Tibial nerve (tissue), 4 donors: ENCODE results near the gene PRM3. TPM values are rescaled to one million over a fixed set of nuclear protein-coding genes. Genes with fewer than 3 reads are reported as not detected.

Experiments
- DNase-seq, 2 donors: peaks; one replicate each; pipeline ENCODE4 v3.0.0-alpha.2; 2019; ENCODE audit warnings: low spot score in 2 of 2
- H3K27ac ChIP-seq, 4 donors: fragments of 200-600 bp; sonication (generic) in 3 of 4; one replicate each; pipeline ENCODE4 v1.5.1; 2017 to 2019; ENCODE audit warnings: mild to moderate bottlenecking in 1 of 4
- H3K27me3 ChIP-seq, 2 donors: fragments of 200-600 bp; sonication (generic) in 1 of 2; one replicate each; pipeline versions ENCODE4 v1.5.1 to v1.6.0; 2017 to 2019
- H3K36me3 ChIP-seq, 3 donors: fragments of 200-600 bp; sonication (generic); one replicate each; pipeline ENCODE4 v1.5.1; 2018 to 2019
- H3K4me1 ChIP-seq, 4 donors: fragments of 200-600 bp; sonication (generic) in 3 of 4; one replicate each; pipeline ENCODE4 v1.5.1; 2017 to 2019
- H3K4me3 ChIP-seq, 4 donors: fragments of 200-600 bp; sonication (generic) in 3 of 4; one replicate each; pipeline ENCODE4 v1.5.1; 2017 to 2019; ENCODE audit warnings: mild to moderate bottlenecking in 1 of 4, moderate library complexity in 1 of 4
- H3K9me3 ChIP-seq, 4 donors: fragments of 200-600 bp; sonication (generic) in 3 of 4; one replicate each; pipeline ENCODE4 v1.5.1; 2017 to 2019
- EP300 ChIP-seq, 2 donors: sonication (generic); formaldehyde crosslinking; IDR thresholded peaks; one replicate each; pipeline ENCODE4 v1.6.1; 2017; ENCODE audit warnings: antibody characterized with exemption in 2 of 2, mild to moderate bottlenecking in 1 of 2
- POLR2A ChIP-seq, 2 donors: fragments of 450-650 bp; IDR thresholded peaks; one replicate each; pipeline ENCODE4 v1.6.1; 2017; ENCODE audit warnings: antibody characterized with exemption in 2 of 2, mild to moderate bottlenecking in 2 of 2, moderate library complexity in 2 of 2
- WGBS, 2 donors: methylation state at CpG; one replicate each; pipeline ENCODE4 v1.1.5; 2018; 5-methylcytosine and 5-hydroxymethylcytosine counted together
- total RNA-seq, 4 donors: library from RNA; depleted of rRNA; stranded (reverse); fragments of >200 nt; gene quantifications; one replicate each; pipeline ENCODE4 v1.1.0, GENCODE V29; 2016
- TF ChIP-seq, protein P1 (sequence below), 5 experiments: fragments of 200-600 bp in 3 of 5; fragments of 450-650 bp in 2 of 5; sonication (generic) in 3 of 5; IDR thresholded peaks; one replicate each; pipeline ENCODE4 v1.5.1; 2016 to 2019; ENCODE audit warnings: antibody characterized with exemption in 5 of 5, mild to moderate bottlenecking in 3 of 5, moderate library complexity in 2 of 5

The PRM3 gene
- total RNA-seq, 4 donors from 2014 or later: not detected

DNA sequence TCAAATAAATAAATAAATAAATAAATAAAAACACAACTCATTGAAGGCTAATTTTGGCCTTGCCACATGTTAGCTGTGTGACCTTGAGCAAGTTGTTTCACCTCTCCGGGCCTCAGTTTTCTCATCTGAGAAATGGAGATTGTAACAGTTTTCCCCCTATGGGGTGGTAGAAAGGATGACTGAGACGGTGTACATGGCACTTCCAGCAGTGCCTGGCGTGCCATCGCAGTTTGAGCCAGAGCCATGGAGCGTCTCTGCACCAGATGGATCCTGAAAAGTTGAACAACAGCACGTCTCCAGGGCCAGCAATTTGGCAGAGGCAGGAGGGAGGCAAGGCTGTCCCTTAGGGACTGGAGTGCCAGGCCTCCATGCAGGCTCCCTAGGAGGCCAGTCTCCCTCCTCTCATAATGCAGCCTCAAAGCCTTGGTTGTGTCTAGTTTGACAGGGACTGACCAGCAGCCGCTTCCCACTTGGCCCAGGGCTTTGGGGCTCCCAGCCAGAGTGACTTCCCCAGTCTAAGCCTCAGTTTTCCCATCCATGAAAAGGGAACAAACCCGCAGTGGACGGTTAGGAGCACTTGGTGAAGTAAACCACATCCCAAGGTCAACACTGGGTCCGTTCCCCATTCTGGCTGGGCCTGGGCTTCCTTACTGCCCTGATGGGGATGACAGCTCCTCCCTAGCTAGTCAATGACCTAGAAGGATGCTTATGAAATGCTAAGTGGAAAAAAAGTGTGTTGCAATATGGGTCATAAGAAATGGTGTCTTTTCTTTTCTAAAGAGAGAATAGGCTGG, 36.8 kb downstream of the PRM3 start:
- H3K27ac ChIP-seq: no peak overlapping the region
- H3K4me1 ChIP-seq: peaks cover 0 to 9% (median 3%) of the 10 kb centered on the region in 4 donors
- DNase-seq: no peak
- no peak overlapping the region for H3K4me3 ChIP-seq
- peak in 1 of 2 donors; percentile 27 for TF ChIP-seq EP300 (IDR thresholded peaks at IDR 0.05)
- TF ChIP-seq, protein P1, sequence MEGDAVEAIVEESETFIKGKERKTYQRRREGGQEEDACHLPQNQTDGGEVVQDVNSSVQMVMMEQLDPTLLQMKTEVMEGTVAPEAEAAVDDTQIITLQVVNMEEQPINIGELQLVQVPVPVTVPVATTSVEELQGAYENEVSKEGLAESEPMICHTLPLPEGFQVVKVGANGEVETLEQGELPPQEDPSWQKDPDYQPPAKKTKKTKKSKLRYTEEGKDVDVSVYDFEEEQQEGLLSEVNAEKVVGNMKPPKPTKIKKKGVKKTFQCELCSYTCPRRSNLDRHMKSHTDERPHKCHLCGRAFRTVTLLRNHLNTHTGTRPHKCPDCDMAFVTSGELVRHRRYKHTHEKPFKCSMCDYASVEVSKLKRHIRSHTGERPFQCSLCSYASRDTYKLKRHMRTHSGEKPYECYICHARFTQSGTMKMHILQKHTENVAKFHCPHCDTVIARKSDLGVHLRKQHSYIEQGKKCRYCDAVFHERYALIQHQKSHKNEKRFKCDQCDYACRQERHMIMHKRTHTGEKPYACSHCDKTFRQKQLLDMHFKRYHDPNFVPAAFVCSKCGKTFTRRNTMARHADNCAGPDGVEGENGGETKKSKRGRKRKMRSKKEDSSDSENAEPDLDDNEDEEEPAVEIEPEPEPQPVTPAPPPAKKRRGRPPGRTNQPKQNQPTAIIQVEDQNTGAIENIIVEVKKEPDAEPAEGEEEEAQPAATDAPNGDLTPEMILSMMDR (IDR thresholded peaks at IDR 0.05): no peak
- H3K36me3 ChIP-seq: no peaks in the 10 kb centered on the region
- no peaks in the 10 kb centered on the region for H3K9me3 ChIP-seq
- peaks cover 0 to 3% of the 10 kb centered on the region in 2 donors for H3K27me3 ChIP-seq
- WGBS, 2 donors: 79 to 82% methylated on average over 10 of the region's 10 CpGs

DNA sequence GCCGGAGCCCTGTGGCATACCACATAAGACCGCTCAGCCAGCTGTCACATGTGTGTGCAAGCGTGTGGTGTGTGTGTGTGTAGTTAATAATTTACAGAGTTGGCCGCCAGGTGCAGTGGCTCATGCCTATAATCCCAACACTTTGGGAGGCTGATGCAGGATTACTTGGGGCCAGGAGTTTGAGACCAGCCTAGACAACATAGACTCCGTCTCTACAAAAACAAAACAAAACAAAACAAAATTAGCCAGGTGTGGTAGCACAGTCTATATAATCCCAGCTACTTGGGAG, 37.8 kb downstream of the PRM3 start:
- peaks cover 0 to 9% (median 3%) of the 10 kb centered on the region in 4 donors for H3K4me1 ChIP-seq
- 85 to 93% methylated on average over 5 of the region's 5 CpGs for WGBS, 2 donors

DNA sequence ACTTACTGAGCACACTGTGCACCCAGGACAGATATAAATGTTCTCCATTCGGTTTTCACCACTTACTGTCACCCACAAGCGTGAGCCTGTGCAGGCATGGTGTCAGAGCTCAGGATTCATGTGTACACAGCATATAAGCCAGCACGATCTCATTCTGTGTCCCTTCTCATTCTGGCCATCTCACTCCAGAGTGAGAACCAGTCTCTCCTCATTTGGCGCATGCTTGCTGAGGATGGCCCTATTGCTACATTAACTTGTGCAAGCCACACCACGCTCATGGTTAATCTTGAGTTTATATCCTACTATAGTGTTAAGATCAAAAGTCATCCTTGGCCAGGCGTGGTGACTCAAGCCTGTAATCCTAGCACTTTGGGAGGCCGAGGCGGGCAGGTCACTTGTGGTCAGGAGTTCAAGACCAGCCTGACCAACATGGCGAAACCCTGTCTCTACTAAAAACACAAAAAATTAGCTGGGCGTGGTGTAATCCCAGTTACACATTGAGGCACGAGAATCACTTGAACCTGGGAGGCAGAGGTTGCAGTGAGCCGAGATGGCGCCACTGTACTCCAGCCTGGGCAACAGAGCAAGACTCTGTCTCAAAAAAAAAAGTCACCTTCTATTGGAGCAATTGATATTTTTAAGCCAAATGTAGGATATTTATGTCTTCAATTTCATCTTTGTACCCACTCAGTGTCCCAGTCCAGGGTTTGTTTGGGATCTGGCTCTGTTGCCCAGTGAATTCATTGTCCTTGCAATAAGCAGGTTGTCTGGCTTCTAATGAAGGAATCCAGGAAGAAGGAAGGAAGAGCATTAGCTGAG, 38.3 kb downstream of the PRM3 start:
- H3K36me3 ChIP-seq: no peaks in the 10 kb centered on the region
- no peak overlapping the region for H3K27ac ChIP-seq
- 85 to 90% methylated on average over 13 of the region's 13 CpGs for WGBS, 2 donors

More for the DNA sequence above, 37.8 kb downstream of the PRM3 start:
- Histone ChIP-seq H3K36me3 (no peaks in the 10 kb centered on the region), H3K4me3 (no peak overlapping the region), H3K27ac (no peak overlapping the region), H3K27me3 (peaks cover 0 to 3% of the 10 kb centered on the region in 2 donors), H3K9me3 (no peaks in the 10 kb centered on the region)
- no peak for DNase-seq
- TF ChIP-seq EP300 (IDR thresholded peaks at IDR 0.05): no peak
- no peak for TF ChIP-seq POLR2A (IDR thresholded peaks at IDR 0.05)
- TF ChIP-seq, protein P1 (IDR thresholded peaks at IDR 0.05): no peak

DNA sequence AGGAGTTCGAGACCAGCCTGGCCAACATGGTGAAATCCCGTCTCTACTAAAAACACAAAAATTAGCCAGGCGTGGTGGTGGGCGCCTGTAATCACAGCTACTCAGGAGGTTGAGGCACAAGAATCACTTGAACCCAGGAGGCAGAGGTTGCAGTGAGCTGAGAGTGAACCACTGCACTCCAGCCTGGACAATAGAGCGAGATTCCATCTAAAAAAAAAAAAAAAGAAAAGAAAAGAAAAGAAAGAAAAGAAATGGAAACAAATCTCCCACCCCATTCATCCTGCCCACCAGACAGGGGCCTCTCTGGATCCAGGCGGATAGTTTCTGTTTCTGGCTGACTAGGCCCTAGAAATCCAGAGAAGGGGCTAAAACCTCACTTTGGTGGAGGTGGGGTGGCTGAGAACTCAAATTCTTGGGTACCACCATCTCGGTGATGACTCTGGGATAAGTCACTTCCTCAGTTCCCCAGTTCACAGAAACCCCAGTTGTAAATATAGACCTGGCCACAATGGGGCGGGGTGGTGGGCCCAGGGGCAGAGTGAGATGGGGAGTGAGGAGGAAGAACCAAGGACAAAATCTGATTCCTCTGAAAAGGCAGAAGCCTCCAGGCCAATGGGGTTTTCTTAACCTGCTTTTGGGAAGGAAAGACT, 39.6 kb downstream of the PRM3 start:
- Histone ChIP-seq H3K9me3 (no peaks in the 10 kb centered on the region), H3K27me3 (peaks cover 0 to 3% of the 10 kb centered on the region in 2 donors), H3K4me1 (peaks cover 0 to 9% (median 3%) of the 10 kb centered on the region in 4 donors), H3K4me3 (no peak overlapping the region), H3K36me3 (no peaks in the 10 kb centered on the region), H3K27ac (peak overlapping the region in 1 of 4 donors; percentile 78)
- 76 to 80% methylated on average over 8 of the region's 8 CpGs for WGBS, 2 donors
- DNase-seq: no peak
- no peak for TF ChIP-seq EP300 (IDR thresholded peaks at IDR 0.05)

More for the DNA sequence above, 38.3 kb downstream of the PRM3 start:
- no peak for TF ChIP-seq POLR2A (IDR thresholded peaks at IDR 0.05)
- TF ChIP-seq EP300 (IDR thresholded peaks at IDR 0.05): no peak
- TF ChIP-seq, protein P1 (IDR thresholded peaks at IDR 0.05): no peak
- Histone ChIP-seq H3K27me3 (peaks cover 0 to 3% of the 10 kb centered on the region in 2 donors), H3K9me3 (no peaks in the 10 kb centered on the region), H3K4me1 (peaks cover 0 to 9% (median 3%) of the 10 kb centered on the region in 4 donors), H3K4me3 (no peak overlapping the region)
- DNase-seq: no peak

DNA sequence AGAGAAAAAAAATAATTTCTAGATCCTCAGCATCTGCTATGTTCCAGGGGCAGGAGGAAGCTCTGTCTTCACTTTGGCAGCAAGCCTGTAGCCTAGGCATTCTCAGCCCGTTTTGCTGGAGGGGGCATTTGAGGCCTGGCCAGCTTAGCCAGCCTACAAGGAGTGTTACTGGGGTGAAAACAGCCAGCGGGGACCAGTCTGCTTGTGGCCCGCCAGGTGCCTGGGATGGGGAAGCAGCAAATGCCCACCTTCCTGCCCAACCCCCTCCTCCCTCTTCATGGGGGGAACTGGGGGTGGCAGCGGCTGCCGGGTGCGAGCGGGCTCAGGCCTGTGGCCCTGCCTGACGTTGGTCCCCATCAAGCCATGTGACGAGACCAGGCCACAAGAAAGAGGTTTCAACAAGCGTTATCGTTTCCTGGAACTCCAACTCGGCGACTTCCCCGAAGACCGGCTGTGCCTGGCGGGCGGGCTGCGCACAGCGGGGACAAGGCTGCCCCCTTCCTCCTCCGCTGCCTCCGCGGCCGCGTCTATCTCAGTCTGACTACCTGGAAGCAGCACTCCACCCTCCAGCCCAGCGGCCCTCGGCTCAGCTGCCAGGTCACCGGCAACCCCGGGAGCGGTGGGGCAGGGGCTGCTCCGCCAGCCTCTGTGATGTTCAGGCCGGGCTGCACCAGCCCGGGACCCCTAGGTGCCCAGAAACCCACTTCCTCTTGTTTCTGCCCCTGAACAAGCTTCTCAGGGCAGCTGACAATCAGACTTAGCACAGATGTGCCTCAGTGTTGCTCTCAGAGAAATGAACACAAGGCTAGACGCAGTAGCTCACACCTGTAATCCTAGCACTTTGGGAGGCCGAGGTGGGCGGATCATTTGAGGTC, 40.3 kb downstream of the PRM3 start:
- Histone ChIP-seq H3K4me3 (no peak overlapping the region), H3K9me3 (no peaks in the 10 kb centered on the region), H3K36me3 (no peaks in the 10 kb centered on the region), H3K27ac (peak overlapping the region in 1 of 4 donors; percentile 78), H3K27me3 (peaks cover 0 to 3% of the 10 kb centered on the region in 2 donors), H3K4me1 (peaks cover 0 to 9% (median 3%) of the 10 kb centered on the region in 4 donors)
- 47 to 61% methylated on average over 20 to 34 of the region's 35 CpGs for WGBS, 2 donors
- DNase-seq: no peak
- TF ChIP-seq POLR2A (IDR thresholded peaks at IDR 0.05) (peak in 1 of 2 donors; percentile 7), EP300 (IDR thresholded peaks at IDR 0.05) (peak in 1 of 2 donors; percentile 19)
- TF ChIP-seq, protein P1 (IDR thresholded peaks at IDR 0.05): no peak
